Ovary (tissue), 9 donors: ENCODE data around the gene TAPT1. TPM values are rescaled to one million over a fixed set of nuclear protein-coding genes. Genes with fewer than 3 reads are reported as not detected.

Experiments
- DNase-seq, 5 donors: peaks; one replicate each; pipeline ENCODE4 v3.0.0-alpha.2; 2019 to 2020
- H3K27ac ChIP-seq, 2 donors: fragments of 200-600 bp; one replicate each; pipeline versions ENCODE4 v1.5.1 to v1.8.0; 2019 to 2022
- H3K27me3 ChIP-seq: fragments of 200-600 bp; one replicate; pipeline ENCODE4 v1.8.0; 2022
- H3K36me3 ChIP-seq: fragments of 200-600 bp; sonication (generic); one replicate; pipeline ENCODE4 v1.5.1; 2019
- H3K4me1 ChIP-seq: one replicate; pipeline ENCODE4 v1.8.1; 2013; ENCODE audit warnings: mild to moderate bottlenecking, moderate library complexity; ENCODE audit not compliant: insufficient read depth
- H3K4me3 ChIP-seq: fragments of 200-600 bp; sonication (generic); one replicate; pipeline ENCODE4 v1.5.1; 2017
- H3K9me3 ChIP-seq, 2 donors: fragments of 200-600 bp in 1 of 2; sonication (generic) in 1 of 2; one replicate each; pipeline versions ENCODE4 v1.5.1 to v1.8.1; 2013 to 2019; ENCODE audit warnings: mild to moderate bottlenecking in 1 of 2, moderate library complexity in 1 of 2
- EP300 ChIP-seq: sonication (generic); formaldehyde crosslinking; IDR thresholded peaks from one replicate; pipeline ENCODE4 v1.6.1; 2017; ENCODE audit warnings: antibody characterized with exemption
- POLR2A ChIP-seq: fragments of 450-650 bp; IDR thresholded peaks from one replicate; pipeline ENCODE4 v1.6.1; 2017; ENCODE audit warnings: antibody characterized with exemption, mild to moderate bottlenecking, moderate library complexity
- WGBS, 3 donors: extraction: QIAGEN DNeasy Blood & Tissue Kit in 1 of 3; methylation state at CpG; one replicate each; pipeline versions ENCODE4 v1.1.5 to v1.1.7; 2013 to 2017; 5-methylcytosine and 5-hydroxymethylcytosine counted together
- intact Hi-C, 4 donors: fragments of 100-400 bp; cut with DNase I; formaldehyde crosslinking; loops; one replicate each; pipeline versions ENCODE4 v1.11.0 to v1.15.1; 2022 to 2023
- polyA plus RNA-seq, 2 donors: library from polyadenylated mRNA; stranded (reverse); fragments of 200-250 nt in 1 of 2; fragments of 350-450 nt in 1 of 2; fragmentation: Illumina TruSeq in 1 of 2; extraction: RNeasy Lipid Tissue Mini Kit (QIAGEN cat#74804) in 1 of 2; gene quantifications; one replicate each; pipeline ENCODE4 v1.2.3, GENCODE V29; 2013 to 2014
- total RNA-seq, 7 donors: library from RNA; depleted of rRNA in 2 of 7; stranded (reverse); fragments of >200 nt in 2 of 7; fragmentation: NEBNext Ultra II Directional in 3 of 7; extraction: Animal tissue kit (Norgen Biotek cat#: 25700) in 3 of 7; gene quantifications; one replicate each; pipeline versions ENCODE4 v1.1.0 to v1.2.4, GENCODE V29; 2016 to 2023
- TF ChIP-seq, protein P1 (sequence below), 3 donors: fragments of 450-650 bp in 2 of 3; fragments of 200-600 bp in 1 of 3; IDR thresholded peaks; one replicate each; pipeline versions ENCODE4 v1.5.1 to v1.8.0; 2016 to 2022; ENCODE audit warnings: antibody characterized with exemption in 3 of 3, mild to moderate bottlenecking in 1 of 3
- donor health status: DM: no; HTN: no; CAD: no; lungs with moderate emphysema.
- donor health status: DM: no; HTN: no; CAD: no.
- donor health status: Bipolar disorder and iron deficiency.
- donor health status: DM: yes; HTN: yes; CAD: no.
- donor health status: DM: no; HTN: no; CAD: no.
- donor health status: DM: yes; HTN: yes; CAD: no.

Gene TAPT1
- total and polyA plus RNA-seq, 9 donors = 18.3 to 36.7 (median 27.2) TPM

DNA sequence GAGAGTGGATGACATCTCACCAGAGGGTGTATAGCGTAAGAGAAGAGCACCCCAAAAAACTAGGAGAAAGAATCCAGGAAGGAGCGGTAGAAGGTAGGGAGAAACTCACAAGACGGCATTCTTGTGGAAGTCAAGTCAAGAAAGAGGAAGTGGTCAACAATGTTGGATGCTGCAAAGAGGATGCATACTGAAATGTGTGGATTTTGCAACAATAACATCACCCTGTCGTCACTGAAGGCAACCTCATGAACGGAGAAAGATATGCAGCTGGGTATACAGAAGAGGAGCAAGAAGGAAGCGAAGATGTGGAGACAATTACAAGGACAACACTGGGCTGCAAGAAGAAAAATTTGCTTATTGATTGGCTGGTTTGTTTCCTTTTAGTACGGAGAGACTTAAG, 11.4 kb upstream of the TAPT1 start:
- Histone ChIP-seq H3K36me3 (no peaks in the 10 kb centered on the region), H3K4me1 (no peaks in the 10 kb centered on the region), H3K9me3 (no peaks in the 10 kb centered on the region), H3K4me3 (no peak overlapping the region), H3K27me3 (no peaks in the 10 kb centered on the region), H3K27ac (no peak overlapping the region)
- TF ChIP-seq, protein P1, sequence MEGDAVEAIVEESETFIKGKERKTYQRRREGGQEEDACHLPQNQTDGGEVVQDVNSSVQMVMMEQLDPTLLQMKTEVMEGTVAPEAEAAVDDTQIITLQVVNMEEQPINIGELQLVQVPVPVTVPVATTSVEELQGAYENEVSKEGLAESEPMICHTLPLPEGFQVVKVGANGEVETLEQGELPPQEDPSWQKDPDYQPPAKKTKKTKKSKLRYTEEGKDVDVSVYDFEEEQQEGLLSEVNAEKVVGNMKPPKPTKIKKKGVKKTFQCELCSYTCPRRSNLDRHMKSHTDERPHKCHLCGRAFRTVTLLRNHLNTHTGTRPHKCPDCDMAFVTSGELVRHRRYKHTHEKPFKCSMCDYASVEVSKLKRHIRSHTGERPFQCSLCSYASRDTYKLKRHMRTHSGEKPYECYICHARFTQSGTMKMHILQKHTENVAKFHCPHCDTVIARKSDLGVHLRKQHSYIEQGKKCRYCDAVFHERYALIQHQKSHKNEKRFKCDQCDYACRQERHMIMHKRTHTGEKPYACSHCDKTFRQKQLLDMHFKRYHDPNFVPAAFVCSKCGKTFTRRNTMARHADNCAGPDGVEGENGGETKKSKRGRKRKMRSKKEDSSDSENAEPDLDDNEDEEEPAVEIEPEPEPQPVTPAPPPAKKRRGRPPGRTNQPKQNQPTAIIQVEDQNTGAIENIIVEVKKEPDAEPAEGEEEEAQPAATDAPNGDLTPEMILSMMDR (IDR thresholded peaks at IDR 0.05) = no peak
- TF ChIP-seq POLR2A (no peak), EP300 (no peak)
- 93 to 96% (median 94%) methylated on average over 7 of the region's 7 CpGs for WGBS, 3 donors
- intact Hi-C loops = no loop called here
- no peak for DNase-seq

DNA sequence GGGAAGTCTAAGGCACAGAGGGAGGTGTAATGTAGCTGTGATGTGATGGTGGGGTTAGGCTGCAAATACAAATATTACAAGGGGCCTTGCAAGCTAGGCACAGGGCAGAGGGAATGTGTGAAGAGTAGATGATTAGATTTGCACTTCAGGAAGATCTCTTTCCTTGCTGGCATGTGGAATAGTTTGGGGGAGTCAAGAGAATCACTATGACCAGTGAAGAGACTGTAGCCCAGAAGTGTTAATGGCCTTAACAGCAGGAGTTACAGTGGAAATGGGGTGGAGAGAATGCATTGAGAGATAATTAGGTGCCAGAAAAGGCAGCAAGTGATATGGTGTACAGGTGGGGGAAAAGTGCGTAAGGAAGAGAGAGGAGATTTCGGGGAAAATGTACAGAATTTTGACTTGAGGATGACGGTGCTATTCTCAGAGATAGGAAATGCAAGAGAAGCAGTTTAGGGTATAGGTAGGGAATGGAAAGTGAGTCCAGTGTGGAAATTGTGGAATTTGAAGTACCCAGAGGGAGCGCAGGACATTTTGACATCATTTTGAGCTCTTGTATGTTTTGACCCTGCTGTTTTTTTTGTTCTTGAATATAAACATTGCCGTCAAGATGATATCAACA, 10.2 kb upstream of the TAPT1 start:
- intact Hi-C loops = no loop called here
- H3K9me3 ChIP-seq = no peaks in the 10 kb centered on the region
- no peak overlapping the region for H3K27ac ChIP-seq
- no peak for TF ChIP-seq EP300
- TF ChIP-seq, protein P1 (IDR thresholded peaks at IDR 0.05) = no peak
- no peak for TF ChIP-seq POLR2A
- H3K4me3 ChIP-seq = no peak overlapping the region
- no peaks in the 10 kb centered on the region for H3K27me3 ChIP-seq
- 89 to 93% (median 91%) methylated on average over 5 of the region's 5 CpGs for WGBS, 3 donors
- H3K36me3 ChIP-seq = no peaks in the 10 kb centered on the region
- DNase-seq = no peak
- no peaks in the 10 kb centered on the region for H3K4me1 ChIP-seq

DNA sequence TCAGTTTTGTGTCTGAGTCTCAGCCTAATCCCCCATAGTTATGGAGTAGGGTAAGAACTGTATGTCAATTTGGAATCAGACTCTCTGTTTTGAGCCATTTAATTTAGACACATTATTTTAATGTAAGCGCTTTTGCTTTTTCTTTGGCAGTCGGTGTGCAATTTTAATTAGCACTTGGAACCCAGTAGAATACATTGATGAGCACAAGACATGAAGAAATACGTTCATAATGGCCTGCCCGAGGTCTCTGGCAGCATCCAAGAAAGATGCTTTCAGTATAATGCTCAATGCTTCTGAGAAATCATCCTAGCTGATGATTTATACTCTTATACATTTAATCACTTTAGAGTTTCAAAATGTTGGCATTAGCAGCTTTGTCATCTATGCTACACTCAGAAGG, 8.9 kb upstream of the TAPT1 start:
- Histone ChIP-seq H3K4me1 (no peaks in the 10 kb centered on the region), H3K9me3 (no peaks in the 10 kb centered on the region), H3K27ac (no peak overlapping the region), H3K27me3 (no peaks in the 10 kb centered on the region), H3K4me3 (no peak overlapping the region), H3K36me3 (no peaks in the 10 kb centered on the region)
- intact Hi-C loops = no loop called here
- DNase-seq = no peak
- TF ChIP-seq POLR2A = no peak
- TF ChIP-seq, protein P1 (IDR thresholded peaks at IDR 0.05) = no peak
- no peak for TF ChIP-seq EP300
- WGBS, 3 donors = 73 to 92% (median 88%) methylated on average over 4 of the region's 4 CpGs

DNA sequence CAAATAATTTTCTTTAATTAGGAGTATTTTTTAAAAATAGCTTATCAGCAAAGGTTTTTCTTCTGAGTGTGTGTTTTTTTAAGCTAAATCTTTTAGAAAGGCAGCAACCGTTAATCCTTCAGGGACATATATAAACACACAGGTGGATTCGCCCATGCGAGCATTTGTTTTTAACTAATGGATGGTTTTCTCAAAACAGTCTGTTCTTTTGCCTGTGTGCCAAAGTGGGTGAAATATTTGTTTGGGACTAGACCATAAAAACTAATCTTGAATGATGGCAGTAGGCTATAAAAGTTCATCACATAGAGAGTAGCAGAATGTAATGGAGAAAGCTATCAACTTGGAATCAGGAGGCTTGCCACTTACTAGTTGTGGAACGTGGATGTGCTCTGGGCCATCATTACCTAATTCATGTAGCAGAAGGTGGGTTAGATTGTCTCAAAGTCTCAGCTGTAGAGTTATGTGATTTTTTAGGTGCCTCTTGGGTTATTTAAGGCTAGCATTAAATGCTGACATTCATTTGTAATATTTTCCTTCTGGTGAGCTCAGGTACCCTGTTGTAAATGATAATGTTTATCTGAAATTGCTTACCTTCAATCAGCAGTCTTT, 7.4 kb upstream of the TAPT1 start:
- intact Hi-C loops = no loop called here
- no peak for TF ChIP-seq EP300
- no peak for TF ChIP-seq POLR2A
- TF ChIP-seq, protein P1 (IDR thresholded peaks at IDR 0.05) = no peak
- Histone ChIP-seq H3K27ac (no peak overlapping the region), H3K36me3 (no peaks in the 10 kb centered on the region), H3K27me3 (no peaks in the 10 kb centered on the region), H3K4me1 (no peaks in the 10 kb centered on the region), H3K9me3 (no peaks in the 10 kb centered on the region), H3K4me3 (no peak overlapping the region)
- 73 to 88% (median 88%) methylated on average over 4 of the region's 4 CpGs for whole genome bisulfite sequencing, 3 donors
- DNase-seq = no peak
